ENCODE data around the gene KCND2. TPM values are rescaled to one million over a fixed set of nuclear protein-coding genes. Genes with fewer than 3 reads are reported as not detected.

KCND2 gene
- total and polyA plus RNA-seq, 2 of the 4 experiments (the other 2 are of a cell fraction): under 0.01 TPM; not detected in 1

DNA sequence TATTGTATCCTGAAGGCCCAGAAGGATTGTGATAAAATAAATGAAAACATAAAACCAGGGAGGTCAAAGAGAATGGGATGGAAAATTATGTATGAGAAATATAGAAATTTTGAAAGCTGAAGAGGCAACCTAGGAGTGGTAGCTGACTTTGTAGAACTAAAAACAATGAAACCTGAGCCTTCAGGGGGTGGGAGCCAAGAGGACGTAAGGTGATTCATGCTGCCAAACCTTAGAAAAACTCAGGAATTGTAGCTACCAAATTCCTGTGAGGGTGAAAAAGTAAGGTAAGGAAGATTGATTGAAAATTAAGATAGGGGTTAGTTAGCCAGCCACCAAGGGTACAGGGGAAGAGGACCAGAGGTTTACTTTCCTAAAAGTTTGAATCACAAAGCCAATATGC, 213.2 kb downstream of the KCND2 start:
- Histone ChIP-seq H2BK20ac (ENCODE audit: low read depth, low read length) (no peak overlapping the region), H4K5ac (ENCODE audit: low read depth, low read length) (no peak overlapping the region), H2AK5ac (ENCODE audit: low read depth, low read length) (no peak overlapping the region), H4K20me1 (ENCODE audit: insufficient read depth, low read length) (no peaks in the 10 kb centered on the region), H3K18ac (ENCODE audit: low read depth, low read length) (no peak overlapping the region), H3K9me1 (ENCODE audit: insufficient read depth, low read length) (no peaks in the 10 kb centered on the region), H3K27me3 (ENCODE audit: control insufficient read depth, insufficient read depth, low read length) (no peaks in the 10 kb centered on the region), H2BK5ac (ENCODE audit: low read depth, low read length, poor library complexity, severe bottlenecking) (no peak overlapping the region), H4K8ac (ENCODE audit: low read depth in 2 of 2, low read length in 2 of 2) (no peak overlapping the region), H2AFZ (replicated peaks; ENCODE audit: low read length, poor library complexity) (no peak overlapping the region), H2BK15ac (ENCODE audit: low read depth, low read length) (no peak overlapping the region), H3K4me1 (ENCODE audit: control insufficient read depth, insufficient read depth, low read length) (no peaks in the 10 kb centered on the region), H2BK120ac (ENCODE audit: low read depth, low read length) (no peak overlapping the region), H2AK9ac (replicated peaks; ENCODE audit: low read depth, low read length, poor library complexity) (no peak overlapping the region), H3K79me1 (ENCODE audit: low read depth in 1 of 2, low read length in 2 of 2) (no peaks in the 10 kb centered on the region), H3K36me3 (ENCODE audit: control insufficient read depth, insufficient read depth, low read length) (no peaks in the 10 kb centered on the region), H3K9me3 (ENCODE audit: control insufficient read depth, insufficient read depth, low read length) (no peaks in the 10 kb centered on the region), H3K27ac (ENCODE audit: insufficient read depth, low read length) (no peak overlapping the region), H3K9ac (ENCODE audit: low read depth, low read length) (no peak overlapping the region), H4K91ac (ENCODE audit: insufficient read depth, low read depth, low read length) (no peak overlapping the region), H3K4me2 (ENCODE audit: low read depth, low read length) (no peak overlapping the region), H3K23ac (ENCODE audit: low read depth, low read length) (no peak overlapping the region), H3K4me3 (ENCODE audit: insufficient read depth, low read depth, low read length) (no peak overlapping the region), H3K4ac (ENCODE audit: low read depth, low read length) (no peak overlapping the region), H3K56ac (ENCODE audit: extremely low read depth, insufficient read depth, low read length) (no peak overlapping the region), H3K14ac (replicated peaks; ENCODE audit: low read depth, low read length) (no peak overlapping the region)
- DNase-seq (no peak), ATAC-seq (ENCODE audit: low read depth) (no peak)
- intact Hi-C loops (cut with micrococcal nuclease) (no loop called here), in situ Hi-C loops (cut with MboI; ENCODE audit: low sequenced_read_pairs) (no loop called here), dilution Hi-C loops (cut with HindIII; ENCODE audit: low sequenced_read_pairs, unreplicated experiment) (no loop called here)
- no peak for TF ChIP-seq RAD21 (IDR thresholded peaks at IDR 0.05; ENCODE audit: low read length)
- TF ChIP-seq MXI1 (IDR thresholded peaks at IDR 0.05; ENCODE audit: borderline replicate concordance, low read depth, low read length): no peak
- TF ChIP-seq CEBPB (IDR thresholded peaks at IDR 0.05; ENCODE audit: low read depth, low read length): no peak
- no peak for TF ChIP-seq RFX5 (IDR thresholded peaks at IDR 0.05; ENCODE audit: low read depth, low read length)
- no peak for TF ChIP-seq CHD1 (IDR thresholded peaks at IDR 0.05; ENCODE audit: low read depth, low read length)
- no peak for TF ChIP-seq NFE2L2 (IDR thresholded peaks at IDR 0.05; ENCODE audit: low read depth, low read length)
- TF ChIP-seq RCOR1 (IDR thresholded peaks at IDR 0.05; ENCODE audit: insufficient replicate concordance, low read length): no peak
- TF ChIP-seq USF2 (IDR thresholded peaks at IDR 0.05; ENCODE audit: low read depth, low read length): no peak
- TF ChIP-seq, protein P1, sequence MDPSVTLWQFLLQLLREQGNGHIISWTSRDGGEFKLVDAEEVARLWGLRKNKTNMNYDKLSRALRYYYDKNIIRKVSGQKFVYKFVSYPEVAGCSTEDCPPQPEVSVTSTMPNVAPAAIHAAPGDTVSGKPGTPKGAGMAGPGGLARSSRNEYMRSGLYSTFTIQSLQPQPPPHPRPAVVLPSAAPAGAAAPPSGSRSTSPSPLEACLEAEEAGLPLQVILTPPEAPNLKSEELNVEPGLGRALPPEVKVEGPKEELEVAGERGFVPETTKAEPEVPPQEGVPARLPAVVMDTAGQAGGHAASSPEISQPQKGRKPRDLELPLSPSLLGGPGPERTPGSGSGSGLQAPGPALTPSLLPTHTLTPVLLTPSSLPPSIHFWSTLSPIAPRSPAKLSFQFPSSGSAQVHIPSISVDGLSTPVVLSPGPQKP (IDR thresholded peaks at IDR 0.05; ENCODE audit: borderline replicate concordance, low read depth, low read length): no peak
- TF ChIP-seq FOS (IDR thresholded peaks at IDR 0.05; ENCODE audit: low read depth, low read length): no peak
- TF ChIP-seq MAFK (IDR thresholded peaks at IDR 0.05; ENCODE audit: low read depth, low read length): no peak
- TF ChIP-seq BHLHE40 (IDR thresholded peaks at IDR 0.05; ENCODE audit: low read depth, low read length): no peak
- no peak for TF ChIP-seq CTCF (conservative IDR thresholded peaks at IDR 0.05; ENCODE audit: low read depth, low read length)
- no peak for TF ChIP-seq MAZ (IDR thresholded peaks at IDR 0.05; ENCODE audit: borderline replicate concordance, low read depth, low read length)
- TF ChIP-seq SMC3 (IDR thresholded peaks at IDR 0.05; ENCODE audit: low read depth, low read length): no peak
- no peak for TF ChIP-seq POLR2A (IDR thresholded peaks at IDR 0.05; ENCODE audit: low read depth, low read length)
- no TSS peak for BruUV-seq (replicated peaks)
- CTCF ChIA-PET: interaction anchor here (0.5 kb wide), 1 partner anchor 787 kb away, joined by 4 read pairs; no protein-coding TSS in a partner anchor
- POLR2A ChIA-PET (ENCODE audit: unreplicated experiment): no interaction called here
- no CpG with 5 or more reads among the region's 1 CpG for WGBS, 2 experiments (ENCODE audit: extremely low coverage in 2 of 2, insufficient read length in 1 of 2)
